ENCODE data around the gene VPS37B.

Gene VPS37B

GRCh38 chr12:122866379-122866778, 29.5 kb downstream of the VPS37B start:
- Mint-ChIP-seq H3K9me3 (no peaks in the 10 kb centered on the region), H3K4me3 (no peak overlapping the region), H3K27ac (no peak overlapping the region), H3K27me3 (no peaks in the 10 kb centered on the region), H3K4me1 (peaks cover 15% of the 10 kb centered on the region), H3K36me3 (peaks cover 13% of the 10 kb centered on the region)

GRCh38 chr12:122865268-122866231, 30.4 kb downstream of the VPS37B start:
- Mint-ChIP-seq H3K4me1 (peaks cover 7% of the 10 kb centered on the region), H3K4me3 (no peak overlapping the region), H3K27me3 (no peaks in the 10 kb centered on the region), H3K27ac (no peak overlapping the region), H3K36me3 (peaks cover 11% of the 10 kb centered on the region), H3K9me3 (no peaks in the 10 kb centered on the region)

GRCh38 chr12:122864894-122865253, 31.1 kb downstream of the VPS37B start:
- Mint-ChIP-seq H3K36me3 (peaks cover 9% of the 10 kb centered on the region), H3K4me3 (no peak overlapping the region), H3K27me3 (no peaks in the 10 kb centered on the region), H3K4me1 (peaks cover 7% of the 10 kb centered on the region), H3K27ac (no peak overlapping the region), H3K9me3 (no peaks in the 10 kb centered on the region)

GRCh38 chr12:122862872-122863701, 32.8 kb downstream of the VPS37B start:
- Mint-ChIP-seq H3K27me3 (no peaks in the 10 kb centered on the region), H3K27ac (no peak overlapping the region), H3K9me3 (no peaks in the 10 kb centered on the region), H3K4me3 (no peak overlapping the region), H3K36me3 (peaks cover 4% of the 10 kb centered on the region), H3K4me1 (no peaks in the 10 kb centered on the region)

- H3K27me3 Mint-ChIP-seq = no peaks in the 10 kb centered on the region
Measured at GRCh38 chr12:122862110-122862634, 33.8 kb downstream of the VPS37B start.

GRCh38 chr12:122861587-122861970, 34.3 kb downstream of the VPS37B start:
- peaks cover 4% of the 10 kb centered on the region for H3K36me3 Mint-ChIP-seq
- no peaks in the 10 kb centered on the region for H3K27me3 Mint-ChIP-seq
- no peaks in the 10 kb centered on the region for H3K9me3 Mint-ChIP-seq
- no peak overlapping the region for H3K4me3 Mint-ChIP-seq
- no peak overlapping the region for H3K27ac Mint-ChIP-seq
- no peaks in the 10 kb centered on the region for H3K4me1 Mint-ChIP-seq

More at GRCh38 chr12:122862110-122862634, 33.8 kb downstream of the VPS37B start:
- Mint-ChIP-seq H3K9me3 (no peaks in the 10 kb centered on the region), H3K4me1 (no peaks in the 10 kb centered on the region), H3K27ac (no peak overlapping the region), H3K4me3 (no peak overlapping the region), H3K36me3 (peaks cover 4% of the 10 kb centered on the region)

- no peaks in the 10 kb centered on the region for H3K27me3 Mint-ChIP-seq
- H3K4me1 Mint-ChIP-seq = no peaks in the 10 kb centered on the region
- no peak overlapping the region for H3K27ac Mint-ChIP-seq
- no peak overlapping the region for H3K4me3 Mint-ChIP-seq
- H3K36me3 Mint-ChIP-seq = peaks cover 4% of the 10 kb centered on the region
- H3K9me3 Mint-ChIP-seq = no peaks in the 10 kb centered on the region
Measured at GRCh38 chr12:122860854-122861586, 34.9 kb downstream of the VPS37B start.

- no peak overlapping the region for H3K27ac Mint-ChIP-seq
- H3K9me3 Mint-ChIP-seq = no peaks in the 10 kb centered on the region
- H3K4me1 Mint-ChIP-seq = no peaks in the 10 kb centered on the region
- H3K4me3 Mint-ChIP-seq = no peak overlapping the region
- H3K27me3 Mint-ChIP-seq = no peaks in the 10 kb centered on the region
- H3K36me3 Mint-ChIP-seq = peaks cover 4% of the 10 kb centered on the region
Measured at GRCh38 chr12:122860040-122860853, 35.7 kb downstream of the VPS37B start.

GRCh38 chr12:122859303-122860039, 36.5 kb downstream of the VPS37B start:
- Mint-ChIP-seq H3K36me3 (peaks cover 4% of the 10 kb centered on the region), H3K4me3 (no peak overlapping the region), H3K4me1 (no peaks in the 10 kb centered on the region), H3K27me3 (no peaks in the 10 kb centered on the region), H3K27ac (no peak overlapping the region), H3K9me3 (no peaks in the 10 kb centered on the region)

- H3K9me3 Mint-ChIP-seq = no peaks in the 10 kb centered on the region
- no peak overlapping the region for H3K27ac Mint-ChIP-seq
- H3K36me3 Mint-ChIP-seq = peaks cover 4% of the 10 kb centered on the region
- H3K4me3 Mint-ChIP-seq = no peak overlapping the region
- H3K27me3 Mint-ChIP-seq = no peaks in the 10 kb centered on the region
- H3K4me1 Mint-ChIP-seq = no peaks in the 10 kb centered on the region
Measured at GRCh38 chr12:122858591-122859302, 37.2 kb downstream of the VPS37B start.

GRCh38 chr12:122858171-122858570, 37.8 kb downstream of the VPS37B start:
- Mint-ChIP-seq H3K36me3 (peaks cover 4% of the 10 kb centered on the region), H3K27ac (no peak overlapping the region), H3K9me3 (no peaks in the 10 kb centered on the region)

GRCh38 chr12:122856999-122857671, 38.8 kb downstream of the VPS37B start:
- peaks cover 2% of the 10 kb centered on the region for H3K36me3 Mint-ChIP-seq
- no peak overlapping the region for H3K4me3 Mint-ChIP-seq
- H3K27me3 Mint-ChIP-seq = no peaks in the 10 kb centered on the region
- no peaks in the 10 kb centered on the region for H3K4me1 Mint-ChIP-seq
- no peak overlapping the region for H3K27ac Mint-ChIP-seq
- no peaks in the 10 kb centered on the region for H3K9me3 Mint-ChIP-seq

More at GRCh38 chr12:122858171-122858570, 37.8 kb downstream of the VPS37B start:
- Mint-ChIP-seq H3K4me1 (no peaks in the 10 kb centered on the region), H3K27me3 (no peaks in the 10 kb centered on the region), H3K4me3 (no peak overlapping the region)

Data from activated naive CD4-positive, alpha-beta T cell treated with anti-CD3 and anti-CD28 coated beads, Interleukin-2, amount 50 U/mL, for 24 hours (primary cell).